ENCODE measurements around the gene SNTA1.
"Not testable (repeated sequence)": the region's sequence is repeated elsewhere in the genome, so short reads cannot be mapped to it uniquely, and the experiment has no call there.

SNTA1 gene

GRCh38 chr20:33443512-33444239, at the start of gene SNTA1:
SNTA1 (minus strand) TSS chr20:33443763; CDS start chr20:33443620, 143 bp downstream.
- peak; percentile 90 for DNase-seq

- DNase-seq = no peak
Measured at GRCh38 chr20:33490934-33491656, 47.5 kb upstream of the SNTA1 start.

GRCh38 chr20:33490023-33490933, 46.7 kb upstream of the SNTA1 start, which contains the start of gene CBFA2T2:
CBFA2T2 (plus strand) TSS chr20:33490096; CDS start chr20:33490268, 172 bp downstream.
- DNase-seq = no peak

GRCh38 chr20:33489495-33490022, 46.0 kb upstream of the SNTA1 start:
- peak; percentile 98 for DNase-seq

- not testable (repeated sequence) for DNase-seq
Measured at GRCh38 chr20:33488661-33489494, 45.3 kb upstream of the SNTA1 start.

GRCh38 chr20:33488201-33488600, 44.6 kb upstream of the SNTA1 start:
- DNase-seq = no peak

GRCh38 chr20:33483186-33483585, 39.6 kb upstream of the SNTA1 start:
- DNase-seq = not testable (repeated sequence)

- DNase-seq = no peak
Measured at GRCh38 chr20:33482581-33482980, 39.0 kb upstream of the SNTA1 start.

- DNase-seq = no peak
Measured at GRCh38 chr20:33481431-33481941, 37.9 kb upstream of the SNTA1 start.

GRCh38 chr20:33480048-33480447, 36.5 kb upstream of the SNTA1 start:
- no peak for DNase-seq

GRCh38 chr20:33477386-33478234, 34.0 kb upstream of the SNTA1 start:
- no peak for DNase-seq

GRCh38 chr20:33475381-33476152, 32.0 kb upstream of the SNTA1 start:
- DNase-seq = no peak

- DNase-seq = no peak
Measured at GRCh38 chr20:33474963-33475362, 31.4 kb upstream of the SNTA1 start.

- no peak for DNase-seq
Measured at GRCh38 chr20:33474097-33474873, 30.7 kb upstream of the SNTA1 start.

- no peak for DNase-seq
Measured at GRCh38 chr20:33472868-33473435, 29.4 kb upstream of the SNTA1 start.

- DNase-seq = no peak
Measured at GRCh38 chr20:33470866-33471265, 27.3 kb upstream of the SNTA1 start.

GRCh38 chr20:33470457-33470856, 26.9 kb upstream of the SNTA1 start:
- DNase-seq = no peak

GRCh38 chr20:33466303-33466646, 22.7 kb upstream of the SNTA1 start:
- DNase-seq = no peak
